ENCODE results near the gene ASS1.

Gene ASS1

DNA sequence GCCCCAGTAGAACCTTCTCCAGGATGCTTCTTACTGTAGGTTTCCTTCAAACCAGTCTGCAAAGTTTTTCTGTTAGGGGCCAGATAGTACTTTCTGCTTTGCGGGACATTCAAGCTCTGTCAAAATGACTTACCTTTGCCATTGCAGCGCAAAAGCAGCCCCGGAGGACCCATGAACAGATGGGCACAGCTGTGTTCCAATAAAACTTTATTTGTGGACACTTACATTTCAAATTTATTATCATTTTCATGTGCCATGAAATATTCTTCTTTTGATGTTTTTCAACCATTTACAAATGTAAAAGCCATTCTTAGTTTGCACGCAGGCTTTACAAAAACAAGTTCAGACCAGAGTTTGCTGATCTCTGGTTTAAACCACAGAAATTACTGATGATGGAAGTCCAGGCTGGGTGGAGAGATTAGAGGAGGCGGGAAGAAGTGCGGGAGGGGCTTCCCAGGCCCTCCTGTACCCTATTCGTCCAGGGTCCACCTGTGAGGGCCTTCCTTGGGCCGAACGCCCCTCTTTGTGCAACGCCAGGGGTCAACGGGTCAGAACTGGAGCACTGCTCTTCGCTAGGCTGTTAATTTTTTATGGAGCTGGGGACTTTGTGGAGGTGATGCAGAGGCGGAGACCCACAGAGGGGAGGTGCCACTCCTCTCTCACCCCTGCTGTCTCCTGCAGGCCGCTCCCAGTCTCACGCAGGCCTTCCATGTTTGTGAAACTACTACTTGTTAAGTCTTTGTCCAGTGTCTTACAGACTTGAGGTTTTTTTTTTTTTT is 7.6 kb upstream of the ASS1 start:
- no peak for DNase-seq

DNA sequence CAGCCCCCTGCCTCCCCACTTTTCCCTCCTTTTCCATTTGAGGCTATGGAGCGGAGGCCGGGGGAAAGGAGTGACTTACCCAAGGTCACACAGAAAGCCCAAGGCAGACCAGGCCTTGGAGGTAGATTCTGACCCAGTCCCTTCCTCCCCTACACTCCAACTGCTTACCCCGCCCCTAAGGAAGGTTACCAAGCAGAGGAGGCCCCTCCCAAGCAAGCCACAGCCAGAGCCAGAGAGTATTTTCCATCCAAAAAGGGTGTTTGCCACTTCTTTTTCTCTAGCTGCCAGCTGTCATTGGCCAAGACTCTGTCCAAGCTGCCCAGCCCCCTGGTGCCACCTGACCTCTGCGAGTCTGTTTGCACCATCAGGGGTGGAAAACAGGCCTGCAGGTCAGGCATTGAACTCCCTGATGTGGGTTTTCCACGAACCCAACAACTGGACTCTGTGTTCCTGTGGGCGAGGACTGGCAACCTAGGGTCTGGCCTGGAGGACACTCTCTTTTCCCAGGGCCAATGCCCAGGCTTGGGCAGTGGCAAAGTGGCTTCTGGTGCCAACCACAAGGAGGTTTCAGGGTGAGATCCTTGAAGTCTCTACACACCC is 6.3 kb upstream of the ASS1 start:
- DNase-seq: no peak

DNA sequence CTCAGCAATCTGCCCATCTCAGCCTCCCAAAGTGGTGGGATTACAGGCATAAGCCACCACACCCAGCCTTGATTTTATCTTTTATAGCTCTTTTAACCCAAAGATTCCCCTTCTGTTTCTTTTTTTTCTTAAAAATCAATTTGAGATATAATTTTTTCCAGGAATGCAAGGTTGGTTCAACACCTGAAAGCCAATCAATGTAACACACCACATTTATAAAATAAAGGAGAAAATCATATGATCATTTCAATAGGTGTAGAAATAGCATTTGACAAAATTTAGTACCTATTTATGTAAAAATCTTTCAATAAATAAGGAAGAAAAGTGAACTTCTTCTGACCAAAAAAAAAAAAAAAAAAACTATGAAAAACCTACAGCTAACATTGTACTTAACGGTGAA is 3.7 kb upstream of the ASS1 start:
- DNase-seq: no peak

DNA sequence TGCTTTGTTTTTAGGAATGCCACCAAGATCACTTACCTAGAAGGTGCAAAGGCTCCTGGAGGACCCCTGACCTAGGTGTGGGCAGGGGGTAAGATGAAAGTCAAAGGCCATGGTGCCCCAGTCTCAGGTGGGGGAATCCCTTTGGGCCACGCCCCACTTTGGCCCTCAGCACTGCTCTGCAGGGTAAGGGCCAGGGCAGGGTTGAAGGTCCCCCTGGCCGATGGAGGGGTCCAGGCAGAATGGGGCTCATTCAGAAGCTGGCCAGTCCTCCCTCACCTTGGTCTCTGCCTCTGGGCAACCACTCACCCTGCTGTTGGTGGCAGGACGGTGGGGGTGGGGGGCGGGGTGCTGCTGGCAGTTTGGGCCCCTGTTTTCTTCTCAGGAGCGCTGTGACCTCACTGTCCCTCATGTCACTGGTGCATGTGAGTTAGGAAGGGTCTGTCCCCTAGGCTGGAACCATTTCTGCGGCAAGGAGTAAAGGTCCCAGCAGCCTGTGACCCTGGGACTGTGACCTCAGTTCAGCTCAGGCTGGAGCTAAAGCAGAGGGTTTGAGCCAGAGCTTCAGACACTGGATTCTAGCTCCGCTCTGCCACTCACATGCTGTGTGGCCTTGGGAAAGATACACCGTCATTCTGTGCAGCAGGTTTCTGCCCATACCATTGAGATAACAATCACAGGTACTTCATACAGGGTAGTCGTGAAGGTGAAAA is 1.9 kb upstream of the ASS1 start:
- DNase-seq: no peak

DNA sequence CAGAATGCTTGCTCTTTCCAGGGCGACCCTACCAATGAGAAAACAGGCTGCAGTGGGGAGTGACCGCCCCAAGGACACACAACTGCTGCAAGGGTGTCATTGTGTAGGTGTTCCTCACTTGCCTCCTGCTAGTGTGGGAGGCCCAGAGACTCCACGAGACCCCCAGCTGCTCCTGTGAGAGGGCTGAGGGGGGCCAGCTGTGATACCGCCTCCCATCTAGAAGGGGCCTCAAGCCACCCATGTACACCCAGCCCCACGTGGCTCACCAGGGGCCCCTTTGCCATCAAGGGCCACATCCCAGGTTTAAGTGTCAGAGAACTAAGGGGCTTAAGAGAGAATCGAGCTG is 1.3 kb upstream of the ASS1 start:
- DNase-seq: no peak

DNA sequence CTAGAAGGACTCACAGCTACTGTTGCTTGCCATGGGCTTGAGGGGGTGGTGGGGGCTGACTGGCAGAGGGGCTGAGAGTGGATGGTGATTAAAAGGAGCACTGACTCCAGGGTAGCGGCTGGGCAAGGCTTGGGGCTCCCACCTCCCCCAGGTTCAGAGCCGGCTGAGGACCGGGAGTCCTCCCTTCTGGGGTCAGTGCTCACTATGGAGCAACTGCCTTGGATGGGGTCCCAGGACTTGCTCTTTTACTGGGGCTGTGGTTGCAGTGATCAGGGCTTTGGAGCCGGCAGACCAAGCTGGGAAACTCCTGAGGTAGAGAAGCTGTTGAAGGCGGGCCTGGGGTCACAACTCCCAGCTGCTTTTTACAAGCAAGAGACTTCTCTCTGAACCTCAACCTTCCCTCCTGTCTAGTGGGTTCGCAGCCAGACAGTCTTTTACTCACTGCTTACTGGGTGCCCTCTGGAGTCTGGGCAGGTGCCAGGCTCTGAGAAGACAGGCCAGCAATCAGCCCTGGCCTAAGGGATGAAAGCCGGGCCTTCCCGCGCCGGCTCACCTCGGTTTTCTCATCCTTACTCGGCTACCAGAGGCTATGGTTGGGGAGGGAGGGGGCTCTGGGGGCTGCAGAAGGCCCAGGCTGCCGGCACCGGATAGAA is 795 bp upstream of the ASS1 start:
- DNase-seq: no peak

DNA sequence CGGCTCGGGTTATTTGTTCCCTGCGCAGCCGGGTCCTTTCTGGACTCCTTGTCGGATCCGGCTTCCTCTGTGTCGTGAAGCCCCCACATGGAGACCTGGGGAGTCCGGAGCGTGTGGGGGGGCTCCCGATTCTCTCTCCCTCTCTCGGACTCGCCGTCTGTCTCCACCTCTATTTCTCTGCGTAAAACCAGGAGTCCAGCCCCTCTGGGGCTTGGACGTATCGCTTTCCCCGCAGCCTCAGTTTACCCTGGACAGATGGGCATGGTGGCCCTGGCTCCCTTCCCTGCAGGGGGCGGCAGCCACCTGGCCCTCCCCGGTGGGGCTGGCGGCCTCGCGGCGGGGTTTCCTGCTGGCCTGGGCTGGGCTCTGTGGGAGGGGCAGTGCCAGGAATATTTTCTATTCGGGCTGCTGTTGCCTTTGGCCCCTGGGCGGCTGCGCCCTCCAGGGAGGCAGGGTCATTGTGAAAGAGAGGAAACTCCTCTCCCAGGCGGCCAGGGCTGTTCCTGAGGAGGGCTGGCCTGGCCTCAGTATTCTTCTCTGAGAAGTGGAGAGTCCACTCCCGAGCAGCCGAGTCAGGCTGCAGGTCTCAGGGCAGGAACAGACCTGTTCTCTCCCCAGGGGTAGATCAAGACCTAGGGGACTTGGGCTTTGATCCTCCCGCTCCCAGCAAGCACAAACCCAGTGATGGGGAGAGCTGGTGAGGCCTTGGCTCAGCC is 665 bp downstream of the ASS1 start:
- DNase-seq: no peak

DNA sequence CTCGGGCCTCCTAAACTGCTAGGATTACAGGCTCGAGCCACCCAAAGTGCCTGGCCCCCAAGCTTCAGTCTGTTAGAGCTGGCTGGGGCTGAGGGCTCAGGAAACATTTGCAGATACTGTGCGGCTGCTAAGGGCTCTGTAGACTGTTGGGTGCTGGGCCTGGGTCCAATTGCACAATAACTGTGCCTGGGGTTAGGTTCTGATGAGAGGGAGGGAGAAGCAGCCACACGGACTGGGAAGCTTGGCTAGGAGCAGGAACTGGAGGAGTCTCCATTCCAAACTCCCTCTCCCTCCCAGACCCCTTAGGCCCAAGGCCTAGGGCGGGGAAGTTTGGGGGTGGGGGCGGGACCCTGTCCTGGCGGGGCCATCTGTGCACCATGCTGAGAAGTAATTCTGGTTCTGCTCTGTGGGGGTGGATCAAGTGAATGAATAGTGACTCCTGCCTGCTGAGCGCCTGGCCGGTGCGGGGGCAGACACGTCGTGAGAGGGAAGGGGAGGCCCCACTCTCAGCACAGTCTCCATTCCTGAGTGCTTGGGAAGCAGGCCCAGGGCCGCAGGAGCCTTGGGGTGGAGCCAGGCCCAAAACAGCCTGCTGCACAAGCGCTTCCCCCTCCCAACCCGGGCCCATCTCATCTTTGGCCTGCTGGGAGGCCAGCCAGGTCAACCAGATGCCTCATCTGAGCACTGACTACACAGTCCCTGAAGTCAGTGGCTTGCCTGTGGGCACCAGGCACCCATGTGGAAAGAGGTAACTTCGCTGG is 1.5 kb downstream of the ASS1 start:
- no peak for DNase-seq

DNA sequence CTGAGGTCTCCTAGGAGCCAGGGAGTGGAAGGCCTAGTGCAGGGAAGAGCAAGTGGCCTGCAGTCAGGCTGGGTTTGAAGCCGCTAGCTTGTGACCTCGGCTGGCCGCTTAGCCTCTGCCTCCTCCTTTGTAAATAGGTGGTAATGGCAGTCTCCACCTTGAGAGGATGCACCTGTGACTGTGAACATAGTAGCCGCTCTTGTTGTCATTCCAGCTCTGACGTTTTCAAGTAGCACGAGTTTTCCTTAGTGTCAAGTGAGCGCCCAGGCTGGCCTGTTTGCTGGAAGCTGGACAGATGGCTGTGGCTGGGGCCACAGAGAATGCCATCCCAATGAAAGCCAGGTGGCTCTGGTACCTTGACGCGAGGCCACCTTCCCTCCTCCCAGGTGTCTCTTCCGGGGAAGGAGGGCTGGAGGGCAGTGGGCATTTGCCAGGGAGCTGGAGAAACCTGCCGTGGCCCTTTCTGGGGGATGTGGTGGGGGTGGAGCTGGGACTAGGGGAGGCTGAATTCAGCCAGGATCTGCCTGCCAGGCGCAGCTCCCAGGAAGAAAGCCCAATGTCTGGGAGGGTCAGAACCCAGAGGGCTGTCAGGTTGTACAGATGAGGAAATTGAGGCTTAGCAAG is 2.5 kb downstream of the ASS1 start:
- no peak for DNase-seq

DNA sequence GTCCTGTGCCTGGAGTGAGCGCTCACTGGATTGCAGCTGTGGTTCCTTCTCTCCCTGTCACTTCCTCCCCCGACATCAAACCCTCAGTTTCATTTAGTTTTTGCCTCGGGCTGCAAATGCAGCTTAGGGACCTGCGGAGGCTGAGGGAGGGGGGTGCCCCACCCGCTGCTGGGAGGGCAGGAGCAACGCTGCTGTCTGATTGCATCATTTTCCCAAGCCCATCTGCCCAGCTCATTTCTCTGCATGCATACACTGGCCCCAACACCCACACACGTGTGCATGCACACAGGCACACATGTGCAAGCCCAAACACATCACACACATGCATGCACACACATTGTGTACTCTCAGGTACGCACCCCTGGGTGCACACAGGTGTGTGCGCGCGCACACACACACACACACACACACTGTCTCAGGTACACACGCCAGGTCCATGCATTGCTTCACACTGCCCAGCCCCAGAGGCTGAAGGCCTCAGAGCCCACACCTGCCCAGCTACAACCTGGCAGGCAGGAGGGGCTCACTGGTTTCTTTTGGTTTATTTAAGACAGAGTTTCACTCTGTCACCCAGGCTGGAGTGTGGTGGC is 3.4 kb downstream of the ASS1 start:
- DNase-seq: no peak

DNA sequence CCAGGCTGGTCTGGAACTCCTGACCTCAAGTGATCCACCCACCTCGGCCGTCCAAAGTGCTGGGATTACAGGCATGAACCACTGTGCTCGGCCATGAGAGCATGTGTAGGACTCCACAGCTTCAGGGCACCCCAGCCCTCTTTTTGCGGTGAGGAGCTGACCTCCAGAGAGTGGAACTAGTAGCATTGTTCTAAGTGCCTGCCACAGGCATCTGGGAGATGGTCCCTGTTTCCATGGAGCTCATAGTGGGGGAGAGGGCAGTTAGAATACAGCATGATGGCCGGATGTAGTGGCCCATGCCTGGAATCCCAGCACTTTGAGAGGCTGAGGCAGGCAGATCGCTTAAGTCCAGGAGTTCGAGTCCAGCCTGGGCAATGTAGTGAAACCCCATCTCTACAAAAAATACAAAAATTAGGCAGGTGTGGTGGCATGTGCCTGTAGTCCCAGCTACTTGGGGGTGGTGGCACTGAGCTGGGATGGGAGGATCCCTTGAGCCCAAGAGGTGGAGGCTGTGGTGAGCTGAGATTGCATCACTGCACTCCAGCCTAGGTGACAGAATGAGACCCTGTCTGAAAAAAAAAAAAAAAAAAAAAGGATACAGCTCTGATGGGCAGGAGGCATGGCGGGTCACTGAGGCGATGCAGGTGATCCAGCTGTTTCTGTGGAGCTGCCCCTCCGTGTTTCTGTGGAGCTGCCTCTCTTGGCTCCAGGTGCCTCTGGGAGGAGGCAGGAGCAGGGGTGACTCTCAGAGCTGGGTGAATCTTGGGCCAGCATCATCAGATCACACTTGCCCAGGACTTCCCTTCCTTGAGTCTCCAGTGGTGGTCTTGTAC is 4.2 kb downstream of the ASS1 start:
- no peak for DNase-seq

DNA sequence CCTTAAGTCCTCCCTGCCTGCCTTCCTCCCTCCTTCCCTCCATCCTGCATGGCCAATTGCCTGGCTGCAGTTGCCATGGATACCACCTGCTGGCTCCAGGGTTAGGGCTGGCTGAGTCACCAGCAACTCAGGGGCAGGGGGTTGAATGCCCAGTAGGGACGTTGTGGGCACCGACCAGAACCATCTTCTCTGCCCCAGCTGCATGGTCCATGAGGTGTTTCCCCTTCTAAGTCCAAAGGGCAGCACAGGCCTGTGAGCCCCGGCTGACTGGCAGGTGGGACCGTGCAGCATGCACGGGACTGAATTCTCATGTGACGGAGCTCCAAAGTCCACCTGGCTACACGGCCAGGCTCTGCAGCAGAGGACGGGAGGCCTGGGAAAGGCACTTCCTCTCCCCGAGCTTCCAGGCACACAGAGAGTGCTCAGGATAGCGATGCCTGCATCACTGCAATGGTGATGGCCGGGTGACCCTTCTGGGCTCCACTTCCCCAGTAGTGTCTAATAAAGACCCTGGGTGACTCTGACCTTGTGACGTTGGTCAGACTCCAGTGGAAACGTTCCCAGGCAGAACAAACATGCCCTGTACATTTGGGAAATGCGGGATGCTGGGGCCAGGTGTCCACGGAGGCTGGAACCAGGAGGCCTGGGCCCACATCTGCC is 5.7 kb downstream of the ASS1 start:
- DNase-seq: no peak

DNA sequence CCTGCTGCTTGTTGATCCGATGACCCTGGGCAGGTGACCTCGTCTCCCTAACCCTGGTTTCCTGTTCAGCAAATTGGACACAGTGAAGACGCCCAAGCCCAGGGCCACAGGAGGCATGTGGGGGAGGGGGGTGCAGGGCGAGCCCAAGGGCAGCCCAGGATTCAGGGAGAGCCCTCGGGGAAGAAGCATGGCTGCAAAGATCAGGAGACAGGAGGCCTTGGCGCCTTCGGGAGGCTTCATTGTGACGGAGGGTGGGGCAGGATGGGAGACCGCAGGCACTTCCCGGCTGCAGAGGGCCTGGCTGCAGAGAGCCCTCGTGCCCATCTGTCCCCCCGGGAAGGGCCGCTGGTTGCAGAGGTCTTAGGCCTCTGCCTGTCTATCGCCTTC is 6.2 kb downstream of the ASS1 start:
- no peak for DNase-seq

DNA sequence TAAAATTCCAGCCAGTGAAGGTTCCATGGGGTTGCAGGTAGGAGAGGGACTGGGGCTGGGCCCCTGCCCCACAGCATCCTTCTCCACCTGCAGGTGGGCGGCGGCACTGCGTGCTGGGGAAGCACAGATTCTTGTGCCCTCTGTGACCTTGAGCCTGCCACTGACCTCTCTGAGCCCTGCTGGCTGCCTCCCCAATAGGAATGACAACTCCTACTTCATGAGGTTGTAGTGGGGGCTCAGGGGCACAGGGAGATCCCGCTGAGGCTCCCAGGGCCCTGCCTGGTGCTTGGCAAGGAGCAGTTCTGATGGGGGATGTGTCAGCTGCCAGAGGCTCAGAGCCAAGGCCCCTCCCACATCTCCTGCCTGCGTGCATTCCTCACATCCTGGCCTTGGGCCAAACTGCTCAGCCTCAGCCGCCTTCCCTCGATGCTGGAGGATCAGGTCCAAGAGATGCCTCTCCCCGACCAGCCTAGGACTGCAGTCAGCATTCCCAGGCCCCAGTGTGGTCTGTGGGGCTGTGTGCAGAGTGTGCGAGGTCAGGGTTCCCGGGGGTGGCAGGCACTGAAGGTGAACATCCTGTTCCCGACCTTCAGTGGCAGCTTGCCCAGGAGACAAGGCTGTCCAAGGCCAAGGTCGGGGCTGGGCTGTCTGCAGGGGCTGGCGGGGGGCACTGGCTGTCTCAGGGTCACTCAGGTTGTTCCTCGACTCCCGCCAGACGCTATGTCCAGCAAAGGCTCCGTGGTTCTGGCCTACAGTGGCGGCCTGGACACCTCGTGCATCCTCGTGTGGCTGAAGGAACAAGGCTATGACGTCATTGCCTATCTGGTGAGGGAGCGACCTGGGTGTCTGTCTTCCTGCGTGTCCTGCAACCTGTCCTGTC is 7.0 kb downstream of the ASS1 start:
- DNase-seq: no peak

DNA sequence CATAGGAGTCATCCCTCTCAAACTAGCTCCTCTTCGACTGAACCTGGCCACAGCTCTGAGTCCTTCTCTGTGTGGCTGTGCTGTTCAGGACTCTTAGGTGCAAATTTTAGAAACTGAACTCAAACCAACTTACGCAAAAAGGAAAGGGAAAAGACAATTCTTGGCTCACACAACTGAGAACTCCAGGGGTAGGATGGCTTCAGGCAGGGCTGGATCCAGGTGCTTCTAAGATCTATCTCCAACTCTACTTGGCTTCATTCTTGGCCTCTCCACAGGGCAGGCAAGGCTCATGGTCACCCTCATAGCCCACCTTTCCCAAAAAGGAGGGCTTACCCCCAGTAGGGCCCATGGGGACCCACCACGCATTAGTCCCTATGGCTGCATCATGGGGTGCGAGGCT is 8.1 kb downstream of the ASS1 start:
- no peak for DNase-seq

DNA sequence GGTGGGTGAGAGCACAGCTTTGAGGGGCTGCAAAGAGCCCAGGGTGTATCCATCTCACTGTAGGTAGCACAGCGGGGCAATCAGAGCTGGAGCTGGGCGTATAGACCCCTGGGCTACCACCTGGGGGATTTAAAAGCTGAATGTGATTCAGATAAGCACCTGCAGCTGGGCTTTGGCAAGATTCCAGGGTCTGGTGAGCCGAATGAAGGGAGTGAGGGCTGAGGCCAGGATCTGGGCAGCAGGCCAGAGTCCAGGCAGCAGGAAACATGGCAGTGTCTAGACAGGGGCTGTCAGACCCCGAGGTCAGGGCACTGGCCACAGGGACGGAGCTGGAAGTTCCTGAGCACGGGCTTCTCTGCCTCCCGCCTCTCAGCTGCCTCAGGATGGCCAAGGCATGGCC is 8.7 kb downstream of the ASS1 start:
- DNase-seq: no peak

DNA sequence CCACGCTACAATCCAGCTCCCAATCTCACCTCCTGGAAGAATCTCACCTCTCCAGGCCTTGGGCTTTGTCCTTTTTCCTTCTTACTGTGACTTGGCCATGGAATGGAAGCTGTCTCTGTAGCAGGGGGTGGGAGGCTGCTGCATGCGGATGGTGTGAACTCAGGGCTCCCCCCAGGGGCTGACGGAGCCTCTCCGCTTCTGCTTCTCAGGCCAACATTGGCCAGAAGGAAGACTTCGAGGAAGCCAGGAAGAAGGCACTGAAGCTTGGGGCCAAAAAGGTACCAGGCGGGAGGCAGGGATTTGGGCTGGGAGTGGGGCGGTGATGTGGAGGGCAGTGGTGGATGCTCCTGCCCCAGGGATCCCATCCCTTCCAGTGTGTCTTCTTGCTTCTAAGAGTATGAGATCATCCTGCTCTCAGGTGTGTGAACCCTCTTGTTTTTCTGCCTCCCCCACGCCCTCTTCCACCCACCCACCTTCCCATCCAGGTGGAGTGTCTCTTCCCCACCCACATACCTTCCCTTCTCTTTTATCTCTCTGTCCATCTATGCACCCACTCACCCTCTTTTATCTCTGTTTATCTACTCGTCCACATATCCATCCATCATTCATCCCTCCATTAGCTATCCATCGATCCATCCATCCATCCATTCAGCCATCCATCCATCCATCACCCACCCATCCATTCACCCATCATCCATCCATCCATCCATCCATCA is 9.5 kb downstream of the ASS1 start:
- DNase-seq: no peak

DNA sequence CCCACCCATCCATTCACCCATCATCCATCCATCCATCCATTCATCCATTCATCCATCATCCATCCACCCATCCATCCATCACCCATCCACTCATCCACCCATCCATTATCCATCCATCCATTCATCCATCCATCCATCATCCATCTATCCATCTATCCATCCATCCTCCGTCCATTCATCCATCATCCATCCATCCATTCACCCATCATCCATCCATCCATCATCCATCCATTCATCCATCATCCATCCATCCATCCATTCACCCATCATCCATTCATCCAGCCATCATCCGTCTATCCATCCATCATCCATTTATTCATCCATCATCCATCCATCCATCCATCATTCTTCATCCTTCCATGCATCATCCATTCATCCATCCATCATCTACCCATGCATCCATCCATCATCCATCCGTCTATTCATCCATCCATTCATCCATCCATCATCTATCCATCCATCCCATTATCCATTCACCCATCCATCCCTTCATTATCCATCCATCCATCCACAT is 10.1 kb downstream of the ASS1 start:
- DNase-seq: no peak
